Neural progenitor cell (in vitro differentiated cells): ENCODE data around the gene ACP5.
"Not testable (repeated sequence)": the region's sequence is repeated elsewhere in the genome, so short reads cannot be mapped to it uniquely, and the experiment has no call there.

Experiments
- CTCF ChIP-seq: fragments of 200-600 bp; sonication (generic); IDR thresholded peaks from 2 replicates; pipeline ENCODE4 v1.5.1; 2017; ENCODE audit warnings: antibody characterized with exemption, mild to moderate bottlenecking
- EZH2 ChIP-seq: fragments of 200-600 bp; sonication (generic); IDR thresholded peaks from 2 replicates; pipeline ENCODE4 v1.6.1; 2017; ENCODE audit warnings: antibody characterized with exemption, mild to moderate bottlenecking, moderate library complexity
- EZH2phosphoT487 ChIP-seq: fragments of 200-600 bp; sonication (generic); IDR thresholded peaks from 2 replicates; pipeline ENCODE4 v1.6.1; 2017; ENCODE audit warnings: antibody characterized with exemption

GRCh38 chr19:11565649-11565980 is 11.8 kb downstream of the ACP5 start:
- TF ChIP-seq CTCF, EZH2, EZH2phosphoT487: not testable (repeated sequence)
